ENCODE data around the gene CTNNA1.

- TF ChIP-seq CTCF (IDR thresholded peaks at IDR 0.05; ENCODE audit: low read depth, low read length), result no peak
- no peak for TF ChIP-seq POLR2A (IDR thresholded peaks at IDR 0.05; ENCODE audit: extremely low read depth, insufficient read length)
These were observed 9.7 kb upstream of the CTNNA1 start for GRCh38 chr5:138743484-138743883.

Measured in NB4 (cell line).